Stimulated activated CD8-positive, alpha-beta memory T cell treated with anti-CD3 and anti-CD28 coated beads, Interleukin-12 subunit alpha, Interleukin-12 subunit beta, amount 100 ng/mL, for 1 hour (primary cell): Measurements from ENCODE around the gene DGKI.
"Not testable (repeated sequence)": the region's sequence is repeated elsewhere in the genome, so short reads cannot be mapped to it uniquely, and the experiment has no call there.

ENCODE experiments used
- DNase-seq: peaks from one replicate; pipeline ENCODE4 v3.0.0-alpha.2; 2020; ENCODE audit warnings: low read depth

DGKI gene

DNA sequence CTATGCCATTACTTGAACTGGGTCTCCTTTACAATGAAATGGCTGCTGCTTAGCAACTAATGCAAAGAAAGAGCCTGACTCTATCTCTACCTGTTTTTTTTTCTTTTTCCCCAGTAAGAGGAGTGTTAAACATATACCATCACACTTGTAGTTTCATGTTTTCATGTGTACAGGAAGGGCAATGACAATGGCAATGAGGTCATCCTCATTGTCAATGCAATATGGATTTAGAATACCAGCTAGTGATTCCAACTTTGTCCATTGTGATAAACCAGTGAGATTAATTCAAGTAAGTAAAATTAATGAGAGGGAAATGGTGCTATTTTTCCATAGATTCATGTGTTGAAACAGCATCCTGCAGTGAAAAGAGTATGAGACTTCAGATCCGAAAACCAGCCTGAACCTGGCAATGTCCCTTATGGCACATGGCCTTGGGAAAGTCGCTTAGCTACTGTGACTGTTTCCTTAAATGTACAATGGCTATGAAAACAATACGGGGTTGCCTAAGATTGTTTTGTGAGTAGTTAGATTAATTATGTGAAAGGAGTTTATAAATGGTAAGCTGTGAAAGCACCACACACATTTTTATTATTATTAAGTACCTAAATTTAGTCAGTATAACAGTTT is 11.2 kb downstream of the DGKI start:
- no peak for DNase-seq

DNA sequence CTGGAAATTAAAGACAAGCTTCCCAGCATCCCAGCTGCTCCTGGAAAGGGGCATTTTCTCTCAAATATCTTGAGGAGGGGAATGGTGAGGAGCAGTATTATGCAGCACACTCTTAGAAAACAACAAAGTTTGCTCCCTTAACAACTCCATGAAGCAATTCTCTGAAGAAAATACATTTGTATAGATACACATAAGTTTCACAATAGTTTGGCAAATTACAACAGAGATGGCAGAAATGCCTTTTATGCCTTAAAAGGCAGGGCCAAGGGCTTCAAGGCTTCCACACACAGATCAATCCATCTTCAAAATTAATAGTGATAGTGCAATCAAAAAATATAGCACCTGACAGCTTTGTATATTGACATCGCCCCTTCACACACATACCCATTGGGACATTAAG is 12.2 kb downstream of the DGKI start:
- no peak for DNase-seq

DNA sequence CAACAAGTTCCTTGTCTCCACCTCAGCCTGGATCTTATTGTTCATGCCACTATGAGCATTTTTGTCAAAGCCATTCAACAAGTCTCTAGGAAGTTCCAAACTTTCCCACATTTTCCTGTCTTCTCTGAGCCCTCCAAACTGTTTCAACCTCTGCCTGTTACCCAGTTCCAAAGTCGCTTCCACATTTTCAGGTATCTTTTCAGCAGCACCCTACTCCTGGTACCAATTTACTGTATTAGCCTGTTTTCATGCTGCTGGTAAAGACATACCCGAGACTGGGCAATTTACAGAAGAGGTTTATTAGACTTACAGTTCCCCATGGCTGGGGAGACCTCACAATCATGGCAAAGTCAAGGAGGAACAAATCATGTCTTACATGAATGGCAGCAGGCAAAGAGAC is 13.8 kb downstream of the DGKI start:
- not testable (repeated sequence) for DNase-seq

DNA sequence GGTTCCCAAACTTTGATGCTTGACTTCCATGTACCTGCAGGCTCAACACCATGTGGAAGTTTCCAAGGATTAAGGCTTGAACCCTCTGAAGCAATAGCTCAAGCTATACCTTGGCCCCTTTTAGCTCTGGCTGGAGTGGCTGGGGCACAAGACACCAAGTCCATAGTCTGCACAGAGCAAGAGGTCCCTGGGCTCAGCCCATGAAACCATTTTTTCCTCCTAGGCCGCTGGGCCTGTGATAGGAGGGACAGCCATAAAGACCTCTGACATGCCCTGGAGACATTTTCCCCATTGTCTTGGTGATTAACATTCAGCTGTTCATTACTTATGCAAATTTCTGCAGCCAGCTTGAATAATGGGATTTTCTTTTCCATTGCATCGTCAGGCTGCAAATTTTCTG is 14.4 kb downstream of the DGKI start:
- no peak for DNase-seq

DNA sequence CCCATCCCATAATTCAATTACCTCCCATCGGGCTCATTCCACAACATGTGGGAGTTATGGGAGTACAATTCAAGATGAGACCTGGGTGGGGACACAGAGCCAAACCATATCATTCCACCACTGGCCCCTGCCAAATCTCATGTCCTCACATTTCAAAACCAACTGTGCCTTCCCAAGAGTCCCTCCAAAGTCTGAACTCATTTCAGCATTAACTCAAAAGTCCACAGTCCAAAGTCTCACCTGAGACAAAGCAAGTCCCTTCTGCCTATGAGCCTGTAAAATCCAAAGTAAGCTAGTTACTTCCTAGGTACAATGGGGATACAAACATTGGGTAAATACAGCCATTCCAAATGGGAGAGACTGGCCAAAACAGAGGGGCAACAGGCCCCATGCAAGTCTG is 15.2 kb downstream of the DGKI start:
- not testable (repeated sequence) for DNase-seq

DNA sequence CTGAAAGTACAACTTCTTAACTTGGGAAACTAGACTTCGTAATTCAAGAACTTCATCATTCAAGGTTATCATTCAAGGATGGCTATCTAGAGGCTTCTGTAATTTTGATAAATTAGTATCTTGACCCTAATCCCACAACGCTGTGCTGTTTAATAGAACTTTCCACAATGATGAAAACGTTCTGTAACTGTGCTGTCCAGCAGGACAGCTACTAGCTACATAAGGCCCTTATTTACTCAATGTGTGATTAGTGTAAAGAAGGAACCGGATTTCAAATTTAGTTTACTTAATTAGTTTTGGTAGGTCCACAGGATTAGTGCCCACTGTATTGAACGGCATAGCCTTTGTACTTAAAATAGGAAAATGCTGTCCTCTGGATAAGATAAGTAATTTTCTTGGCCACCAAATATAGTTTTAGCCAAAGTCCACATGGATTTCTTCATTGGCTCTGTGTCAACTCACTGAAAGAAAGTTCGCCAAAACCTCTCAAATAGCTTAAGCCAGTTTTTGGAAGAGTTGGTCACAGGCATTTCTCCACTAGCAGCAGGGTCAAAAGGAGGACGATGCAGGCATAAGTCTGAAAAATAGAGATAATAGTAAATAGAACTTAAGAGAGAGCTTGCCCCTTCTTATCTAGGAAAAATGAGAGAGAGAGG is 17.3 kb downstream of the DGKI start:
- no peak for DNase-seq

DNA sequence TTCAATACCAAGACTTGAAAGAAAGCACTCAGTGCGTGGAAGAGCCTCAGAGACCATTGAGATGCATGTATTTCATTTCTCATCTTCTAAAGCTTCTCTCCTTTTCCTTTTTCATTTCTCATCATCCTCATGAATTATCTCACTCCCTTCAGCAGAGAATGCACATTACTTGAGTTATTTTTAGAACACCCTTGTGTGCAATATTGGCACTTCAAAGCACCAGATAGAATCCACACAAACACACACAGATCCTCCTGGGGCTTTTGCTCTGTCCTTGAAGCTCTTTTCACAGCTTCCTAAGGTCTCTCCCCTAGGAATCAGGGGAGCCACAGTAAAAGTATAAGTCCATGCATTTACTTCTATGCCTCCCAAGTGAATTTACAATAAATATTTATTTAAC is 18.3 kb downstream of the DGKI start:
- no peak for DNase-seq

DNA sequence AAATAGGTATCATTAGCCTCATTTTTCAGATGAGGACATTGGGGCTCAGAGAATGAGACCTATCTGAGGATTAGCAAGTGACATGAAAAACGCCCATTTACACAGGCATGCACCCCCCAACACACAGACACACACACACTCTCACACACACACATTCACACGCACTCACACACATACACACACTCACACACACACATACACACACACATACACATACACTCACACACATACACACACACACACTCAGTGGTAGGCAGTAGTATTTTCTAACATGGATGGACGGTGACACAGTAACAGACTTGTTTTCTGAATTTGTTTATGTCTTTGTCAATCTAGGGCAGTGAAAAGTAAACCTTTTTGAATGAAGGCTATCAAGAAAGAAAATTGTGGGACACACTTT is 21.3 kb downstream of the DGKI start:
- DNase-seq, result no peak

DNA sequence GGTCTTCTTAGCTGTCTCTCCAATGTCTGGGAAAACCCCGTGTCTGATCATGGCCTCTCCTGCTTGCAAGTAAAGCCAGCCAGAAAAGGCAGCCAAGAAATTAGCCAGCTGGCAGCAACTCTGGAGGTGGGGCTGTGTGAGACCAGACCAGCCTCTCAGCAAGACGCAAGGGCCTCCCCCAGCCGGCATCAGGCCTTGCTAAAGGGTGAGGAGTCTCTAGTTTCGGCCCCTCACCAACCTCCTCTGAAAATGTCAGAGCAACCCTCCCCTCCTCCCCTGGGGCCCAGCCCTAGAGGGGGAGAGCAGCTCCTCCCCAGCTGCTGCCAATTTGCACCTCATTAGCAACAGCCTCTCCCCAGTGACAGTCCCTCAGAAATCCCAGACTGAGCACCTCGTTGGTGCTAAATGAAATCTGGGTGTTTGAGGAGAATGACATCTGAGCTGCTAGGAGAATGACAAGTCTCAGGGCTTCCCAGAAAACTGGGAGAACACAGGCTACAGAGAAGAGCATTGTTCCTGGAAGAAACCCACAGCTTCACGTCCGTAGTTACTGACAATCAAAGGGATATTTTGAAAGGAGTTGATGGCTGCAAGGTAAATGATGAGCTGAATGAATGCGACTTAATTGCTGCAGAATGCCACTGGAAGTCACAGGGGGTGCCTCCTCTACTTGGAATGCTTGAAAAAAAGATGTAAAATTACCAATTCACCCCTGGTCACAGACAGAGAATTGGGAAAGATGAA is 25.9 kb downstream of the DGKI start:
- no peak for DNase-seq

DNA sequence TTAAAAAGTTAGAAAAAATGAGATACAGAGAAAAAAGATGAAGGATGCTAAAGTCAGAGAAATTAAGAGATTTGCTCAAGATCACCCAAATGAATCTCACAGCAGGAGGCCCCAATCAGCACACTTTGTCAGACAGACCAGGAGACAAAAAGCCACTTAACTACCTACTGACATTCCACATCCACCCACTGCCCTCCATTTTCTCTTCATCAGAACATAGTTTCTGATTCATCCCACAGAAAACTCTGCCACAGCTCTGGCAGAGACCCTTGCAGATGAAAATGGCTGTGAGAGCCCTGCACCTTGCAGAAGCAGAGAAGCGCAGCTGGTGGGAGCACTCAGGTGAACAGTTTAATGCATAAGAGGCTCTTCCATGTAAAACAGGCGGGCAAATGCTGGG is 26.6 kb downstream of the DGKI start:
- DNase-seq, result no peak

DNA sequence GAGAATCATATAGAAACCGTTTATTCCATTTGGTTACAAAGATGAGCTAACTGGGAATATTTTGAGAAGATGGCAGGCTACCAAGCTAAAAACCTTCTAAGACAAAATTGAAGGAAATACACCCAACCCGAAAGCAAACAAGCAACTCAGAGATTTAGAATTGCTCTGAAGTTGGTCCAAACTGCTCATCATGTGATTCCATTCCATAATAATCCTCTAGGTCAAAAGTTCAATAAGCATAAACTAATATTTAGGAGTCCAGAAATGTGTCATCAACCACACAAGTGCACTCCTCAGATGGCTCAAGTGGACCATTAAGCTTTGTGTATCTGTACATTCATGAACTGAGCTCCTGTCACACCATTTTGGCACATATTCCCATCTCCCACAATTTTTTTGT is 28.7 kb downstream of the DGKI start:
- DNase-seq, result no peak

DNA sequence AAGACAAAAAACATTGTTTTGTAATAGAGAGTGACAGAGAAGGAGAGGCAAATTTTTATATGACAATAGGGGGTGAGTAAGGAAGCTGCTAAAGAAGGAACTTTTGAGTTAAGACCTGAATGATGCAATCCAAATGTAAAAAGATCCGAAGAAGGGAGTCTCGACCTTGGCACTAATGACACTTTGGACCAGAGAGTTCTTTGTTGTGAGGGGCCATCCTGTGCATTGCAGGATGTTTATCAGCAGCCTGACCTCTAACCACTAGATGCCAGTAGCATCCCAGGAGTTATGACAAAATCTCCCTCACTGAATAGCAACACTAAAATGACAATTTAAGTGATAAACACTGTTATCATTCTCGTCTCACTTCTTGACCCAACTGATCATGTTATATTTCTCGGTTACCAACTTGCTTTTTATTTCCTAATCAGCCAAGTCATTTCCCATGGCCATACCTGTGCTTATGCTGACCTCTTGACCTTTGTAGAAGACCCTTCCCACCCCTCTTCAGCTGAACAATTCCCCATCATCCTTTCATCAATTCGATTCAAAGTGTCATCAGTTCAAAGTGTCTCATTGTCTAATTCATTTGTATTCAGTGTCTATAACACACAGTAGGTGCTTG is 30.0 kb downstream of the DGKI start:
- no peak for DNase-seq

DNA sequence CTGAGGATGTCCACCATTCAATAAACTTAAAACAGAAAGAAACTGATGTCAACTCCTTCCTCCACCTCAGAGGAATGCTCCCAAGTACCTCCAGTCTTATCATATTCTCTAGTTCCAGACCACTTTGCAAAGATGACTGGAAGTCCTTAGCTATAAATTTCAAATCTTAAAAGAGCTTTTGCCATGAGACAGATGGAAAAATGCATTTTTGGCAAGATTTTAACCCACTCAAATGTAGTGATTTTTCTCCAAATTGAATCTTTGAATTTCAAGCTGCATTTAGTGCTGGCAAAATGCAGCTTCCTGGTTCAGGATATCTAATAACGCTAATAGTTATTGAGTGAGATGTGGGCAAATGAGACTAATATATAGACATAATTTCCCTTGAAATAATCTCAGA is 33.2 kb downstream of the DGKI start:
- no peak for DNase-seq

DNA sequence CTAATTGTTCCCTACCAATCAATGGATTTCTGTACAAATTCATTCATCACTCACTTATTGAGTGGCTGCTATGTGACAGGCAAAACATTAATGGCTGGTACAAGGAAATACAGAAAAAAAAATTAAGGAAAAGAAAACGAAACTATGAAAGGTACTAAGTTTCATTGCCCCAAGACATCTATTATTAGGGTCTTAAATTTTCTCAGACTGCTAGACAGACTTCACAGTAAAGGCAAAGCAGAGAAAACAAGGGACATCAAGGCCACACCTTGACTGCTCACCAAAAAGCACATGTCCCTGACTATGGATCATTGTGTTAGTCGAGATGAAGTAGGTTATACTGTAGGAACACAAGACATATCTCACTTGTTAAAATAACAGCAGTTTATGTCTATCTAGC is 36.5 kb downstream of the DGKI start:
- DNase-seq, result no peak

DNA sequence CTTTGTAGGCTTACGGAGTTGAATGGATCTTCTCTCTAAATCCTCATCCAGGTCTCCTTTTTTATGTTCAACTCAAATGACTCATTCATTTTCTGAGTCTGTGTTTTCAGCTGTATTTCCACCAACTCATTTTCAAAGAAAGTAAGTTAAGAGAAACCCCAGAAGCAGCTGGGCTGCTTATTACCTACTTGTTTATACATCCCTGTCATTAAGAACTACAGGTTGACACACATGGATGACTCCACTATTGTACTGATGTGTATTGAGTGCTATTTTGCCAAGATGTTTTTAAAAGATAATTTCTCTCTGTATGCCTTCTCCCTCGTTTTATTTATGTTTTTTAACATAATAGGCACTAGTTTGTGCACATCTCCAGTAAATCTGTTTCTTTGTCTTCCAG is 41.9 kb downstream of the DGKI start:
- no peak for DNase-seq

DNA sequence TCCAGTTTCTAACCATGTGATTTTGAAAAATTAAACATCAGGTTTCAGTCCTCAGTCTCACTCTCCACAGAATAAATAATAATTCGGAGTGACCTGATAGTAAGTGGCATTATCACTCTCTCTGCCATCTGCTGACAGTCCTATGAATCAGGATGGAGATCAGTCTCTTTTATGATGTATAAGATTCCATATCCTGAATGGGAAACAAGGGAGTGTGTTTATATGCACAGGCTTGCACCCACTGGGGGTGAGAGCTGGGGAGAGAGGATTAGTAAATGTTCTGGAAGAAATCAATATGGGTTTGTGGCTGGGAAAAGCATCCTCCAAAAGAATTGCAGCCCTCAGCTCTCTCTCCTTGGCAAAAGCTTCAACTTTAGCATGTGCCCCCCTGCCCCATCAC is 45.3 kb downstream of the DGKI start:
- no peak for DNase-seq

DNA sequence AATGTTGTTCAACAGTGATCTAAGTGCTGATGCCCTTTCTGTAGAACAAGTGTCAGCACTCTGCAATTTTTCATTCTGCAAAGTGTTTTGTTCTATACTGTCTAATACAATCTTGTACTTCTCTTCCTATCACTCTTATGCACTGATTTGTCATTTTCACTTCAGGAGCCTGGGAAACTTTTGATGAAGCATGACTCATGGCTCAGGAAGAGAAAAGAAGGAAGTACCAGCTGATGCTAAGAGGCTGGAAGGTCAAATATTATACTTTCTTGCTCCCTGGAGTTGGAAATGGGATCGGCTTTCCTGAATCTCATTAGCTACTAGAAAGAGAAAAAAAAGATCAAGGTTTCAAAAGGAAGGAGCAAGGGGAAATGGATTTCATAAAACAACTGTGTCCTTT is 45.8 kb downstream of the DGKI start:
- no peak for DNase-seq

DNA sequence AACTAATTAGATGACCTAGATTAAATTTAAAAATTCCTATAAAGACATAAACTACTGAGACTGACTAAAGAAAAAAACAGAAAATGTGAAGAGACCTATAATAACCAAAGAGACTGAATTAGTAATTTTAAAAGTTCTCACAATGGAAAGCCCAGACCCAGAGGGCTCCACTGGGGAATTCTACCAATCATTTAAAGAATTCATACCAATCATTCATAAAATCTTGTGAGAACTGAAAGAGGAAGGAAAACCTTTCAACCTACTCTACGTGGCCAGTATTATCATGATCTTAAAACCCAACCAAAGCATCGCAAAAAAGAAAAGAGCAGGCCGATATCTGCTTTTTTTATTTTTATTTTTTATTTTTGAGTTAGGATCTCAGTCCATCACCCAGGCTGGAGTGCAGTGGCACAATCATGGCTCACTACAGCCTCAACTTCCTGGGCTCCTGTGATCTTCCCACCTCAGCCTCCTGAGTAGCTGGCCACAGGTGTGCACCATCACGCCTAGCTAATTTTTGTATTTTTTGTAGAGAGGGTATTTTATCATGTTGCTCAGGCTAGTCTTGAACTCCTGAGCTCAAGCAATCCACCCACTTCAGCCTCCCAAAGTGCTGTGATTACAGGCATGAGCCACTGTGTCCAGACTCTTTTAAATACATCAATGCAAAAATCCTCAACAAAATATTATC is 48.6 kb downstream of the DGKI start:
- DNase-seq, result no peak

DNA sequence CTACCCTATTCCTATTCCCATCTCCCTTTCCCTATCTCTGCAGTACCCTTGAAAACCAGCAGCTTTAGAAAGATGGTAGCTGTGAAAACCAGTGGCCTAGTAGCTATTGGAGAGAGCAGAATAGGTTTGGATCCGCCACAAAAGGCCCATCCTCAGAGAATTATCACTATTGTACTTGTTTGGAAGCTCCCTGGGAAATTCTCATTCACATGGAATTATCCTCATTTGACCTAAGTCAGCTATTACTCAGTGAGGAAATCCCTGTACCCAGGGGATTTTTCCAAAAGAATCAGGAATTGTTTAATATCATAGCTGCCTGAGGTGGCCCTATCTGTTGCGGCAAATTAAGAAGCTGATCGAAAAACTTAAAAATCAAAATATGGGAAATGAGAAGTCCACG is 51.6 kb downstream of the DGKI start:
- no peak for DNase-seq

DNA sequence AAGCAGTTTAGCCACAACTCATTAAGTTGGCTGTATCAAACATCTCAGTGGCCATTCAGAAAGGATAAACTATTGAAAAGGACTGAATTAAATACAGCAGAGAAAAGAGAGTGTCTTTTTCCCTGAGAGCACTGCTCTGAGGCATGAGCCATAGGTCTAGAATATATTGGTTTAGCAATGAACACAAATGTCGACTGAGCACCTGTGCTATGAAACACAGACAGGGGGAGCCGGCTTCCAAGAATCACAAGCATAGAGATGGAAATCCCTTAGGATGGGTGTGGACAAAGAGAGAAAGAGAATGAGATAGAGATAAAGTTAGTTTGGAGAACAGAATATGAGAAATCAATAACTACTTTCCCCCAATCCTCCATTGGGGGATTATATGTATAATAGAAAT is 54.8 kb downstream of the DGKI start:
- no peak for DNase-seq

DNA sequence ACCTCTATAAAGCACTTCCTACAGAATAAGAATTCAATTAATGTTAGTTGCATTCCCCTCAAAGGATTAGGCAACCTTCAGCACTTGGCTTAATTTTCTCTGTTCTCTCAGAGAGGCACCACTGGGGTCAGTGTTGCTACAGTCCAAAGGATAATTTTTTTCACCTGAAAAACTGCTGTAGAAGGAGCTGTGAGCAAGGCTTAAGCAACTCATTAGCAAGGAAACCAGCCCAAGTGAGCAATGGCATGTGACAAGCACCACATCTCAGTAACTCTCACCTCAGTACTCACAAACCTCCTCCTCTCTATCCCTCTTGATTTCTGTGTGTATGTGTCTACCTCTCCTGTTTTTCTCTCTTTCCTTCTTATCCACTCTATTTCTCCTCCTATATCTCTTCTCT is 55.9 kb downstream of the DGKI start:
- DNase-seq, result no peak

DNA sequence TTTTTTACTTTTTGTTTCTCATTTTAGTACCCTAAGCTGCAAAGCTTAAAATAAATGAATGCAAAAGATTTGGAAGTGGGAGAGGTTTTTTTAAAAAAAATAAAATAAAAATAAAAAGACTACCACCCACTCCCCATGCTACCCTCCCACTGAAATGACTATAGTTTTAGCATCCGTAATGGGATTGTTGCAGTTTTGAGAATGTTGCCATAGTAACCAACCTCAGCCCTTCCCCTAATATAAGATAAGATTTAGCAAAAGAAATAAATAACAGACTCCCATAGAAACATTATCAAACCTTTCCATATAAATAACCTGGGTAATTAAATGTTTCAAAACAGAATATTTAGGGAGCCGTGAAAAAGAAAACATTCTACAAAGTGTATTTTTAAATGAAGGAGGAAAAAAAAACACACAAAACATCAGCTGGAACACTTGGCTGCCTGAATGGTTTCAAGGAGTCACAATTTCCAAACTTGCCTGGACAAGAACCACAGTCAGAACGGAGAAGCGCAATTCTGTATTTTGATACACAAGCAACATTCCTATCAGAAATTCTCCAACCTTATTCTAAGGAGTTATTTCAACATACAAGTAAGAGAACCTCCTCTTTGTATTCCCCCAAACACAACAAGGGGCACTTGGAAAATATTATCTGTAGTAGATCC is 57.4 kb downstream of the DGKI start:
- no peak for DNase-seq
